GM12872 (cell line): Measurements from ENCODE around the gene NINL.

ENCODE experiments used
- CTCF ChIP-seq: IDR thresholded peaks from 3 replicates; pipeline ENCODE4 v1.5.1; 2011; ENCODE audit warnings: low read depth, mild to moderate bottlenecking, low read length, moderate library complexity; ENCODE audit not compliant: insufficient read depth

The NINL gene

GRCh38 chr20:25570148-25570530 lies 15.2 kb downstream of the NINL start:
- no peak for TF ChIP-seq CTCF

GRCh38 chr20:25567286-25567685 lies 18.0 kb downstream of the NINL start:
- no peak for TF ChIP-seq CTCF

GRCh38 chr20:25566821-25567220 lies 18.5 kb downstream of the NINL start:
- TF ChIP-seq CTCF = no peak

- TF ChIP-seq CTCF = no peak
Observed at GRCh38 chr20:25565578-25566157, 19.7 kb downstream of the NINL start.

GRCh38 chr20:25563876-25564275 lies 21.5 kb downstream of the NINL start:
- TF ChIP-seq CTCF = no peak

GRCh38 chr20:25563362-25563761 lies 22.0 kb downstream of the NINL start:
- no peak for TF ChIP-seq CTCF

- TF ChIP-seq CTCF = no peak
Observed at GRCh38 chr20:25553819-25554296, 31.5 kb downstream of the NINL start.

GRCh38 chr20:25552977-25553376 lies 32.4 kb downstream of the NINL start:
- TF ChIP-seq CTCF = no peak
